ENCODE data around the gene SMARCC2.

The SMARCC2 gene

DNA sequence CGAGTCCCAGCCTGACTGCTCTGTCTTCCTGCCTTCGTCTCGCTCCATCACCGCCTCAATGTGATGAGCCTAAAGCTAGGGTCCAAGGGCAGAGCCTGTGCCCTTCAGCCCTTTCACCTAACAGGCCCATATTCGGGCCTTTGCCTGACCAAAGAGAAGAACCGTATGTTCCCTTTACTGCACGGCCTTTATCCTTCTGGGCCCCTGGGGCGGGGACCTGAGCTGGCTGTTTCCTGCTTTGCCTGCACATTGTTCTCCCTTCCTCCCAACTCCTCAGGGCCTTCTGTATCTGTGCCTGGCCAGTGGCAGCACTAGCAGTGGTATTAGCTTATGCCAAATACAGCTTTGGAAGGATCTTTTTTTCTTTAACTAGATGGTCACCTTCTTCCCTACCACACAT, 45.4 kb downstream of the SMARCC2 start:
- H3K9me3 ChIP-seq (ENCODE audit: severe bottlenecking) = no peaks in the 10 kb centered on the region
- no peak overlapping the region for H3K27ac ChIP-seq
- H3K27me3 ChIP-seq (ENCODE audit: insufficient read depth, low read depth, severe bottlenecking) = no peaks in the 10 kb centered on the region
- TF ChIP-seq, protein P1, sequence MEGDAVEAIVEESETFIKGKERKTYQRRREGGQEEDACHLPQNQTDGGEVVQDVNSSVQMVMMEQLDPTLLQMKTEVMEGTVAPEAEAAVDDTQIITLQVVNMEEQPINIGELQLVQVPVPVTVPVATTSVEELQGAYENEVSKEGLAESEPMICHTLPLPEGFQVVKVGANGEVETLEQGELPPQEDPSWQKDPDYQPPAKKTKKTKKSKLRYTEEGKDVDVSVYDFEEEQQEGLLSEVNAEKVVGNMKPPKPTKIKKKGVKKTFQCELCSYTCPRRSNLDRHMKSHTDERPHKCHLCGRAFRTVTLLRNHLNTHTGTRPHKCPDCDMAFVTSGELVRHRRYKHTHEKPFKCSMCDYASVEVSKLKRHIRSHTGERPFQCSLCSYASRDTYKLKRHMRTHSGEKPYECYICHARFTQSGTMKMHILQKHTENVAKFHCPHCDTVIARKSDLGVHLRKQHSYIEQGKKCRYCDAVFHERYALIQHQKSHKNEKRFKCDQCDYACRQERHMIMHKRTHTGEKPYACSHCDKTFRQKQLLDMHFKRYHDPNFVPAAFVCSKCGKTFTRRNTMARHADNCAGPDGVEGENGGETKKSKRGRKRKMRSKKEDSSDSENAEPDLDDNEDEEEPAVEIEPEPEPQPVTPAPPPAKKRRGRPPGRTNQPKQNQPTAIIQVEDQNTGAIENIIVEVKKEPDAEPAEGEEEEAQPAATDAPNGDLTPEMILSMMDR (IDR thresholded peaks at IDR 0.05; ENCODE audit: low read depth, low read length) = no peak
- no peak for DNase-seq
- peaks cover 42% of the 10 kb centered on the region for H3K36me3 ChIP-seq
- H3K4me3 ChIP-seq (ENCODE audit: low read depth, low read length) = no peak overlapping the region

DNA sequence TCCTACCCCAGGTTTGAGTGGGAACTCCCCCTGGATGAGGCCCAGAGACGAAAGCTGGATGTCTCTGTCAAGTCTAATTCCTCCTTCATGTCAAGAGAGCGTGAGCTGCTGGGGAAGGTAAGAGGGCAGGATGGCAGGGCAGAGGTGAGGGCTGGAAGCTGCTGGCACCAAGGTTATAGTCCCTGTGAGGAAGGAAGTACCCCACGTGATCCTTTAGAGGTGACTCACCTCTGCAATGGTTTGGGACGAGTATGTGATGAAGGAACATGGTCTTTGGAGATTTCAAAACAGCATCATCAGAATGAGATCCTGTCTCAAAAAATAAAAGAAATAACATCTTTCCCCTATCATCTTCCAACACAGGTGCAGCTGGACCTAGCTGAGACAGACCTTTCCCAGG, 46.1 kb downstream of the SMARCC2 start:
- DNase-seq = no peak
- Histone ChIP-seq H3K27ac (no peak overlapping the region), H3K9me3 (ENCODE audit: severe bottlenecking) (no peaks in the 10 kb centered on the region), H3K36me3 (peaks cover 49% of the 10 kb centered on the region), H3K4me3 (ENCODE audit: low read depth, low read length) (no peak overlapping the region), H3K27me3 (ENCODE audit: insufficient read depth, low read depth, severe bottlenecking) (no peaks in the 10 kb centered on the region)
- TF ChIP-seq, protein P1 (IDR thresholded peaks at IDR 0.05; ENCODE audit: low read depth, low read length) = no peak

DNA sequence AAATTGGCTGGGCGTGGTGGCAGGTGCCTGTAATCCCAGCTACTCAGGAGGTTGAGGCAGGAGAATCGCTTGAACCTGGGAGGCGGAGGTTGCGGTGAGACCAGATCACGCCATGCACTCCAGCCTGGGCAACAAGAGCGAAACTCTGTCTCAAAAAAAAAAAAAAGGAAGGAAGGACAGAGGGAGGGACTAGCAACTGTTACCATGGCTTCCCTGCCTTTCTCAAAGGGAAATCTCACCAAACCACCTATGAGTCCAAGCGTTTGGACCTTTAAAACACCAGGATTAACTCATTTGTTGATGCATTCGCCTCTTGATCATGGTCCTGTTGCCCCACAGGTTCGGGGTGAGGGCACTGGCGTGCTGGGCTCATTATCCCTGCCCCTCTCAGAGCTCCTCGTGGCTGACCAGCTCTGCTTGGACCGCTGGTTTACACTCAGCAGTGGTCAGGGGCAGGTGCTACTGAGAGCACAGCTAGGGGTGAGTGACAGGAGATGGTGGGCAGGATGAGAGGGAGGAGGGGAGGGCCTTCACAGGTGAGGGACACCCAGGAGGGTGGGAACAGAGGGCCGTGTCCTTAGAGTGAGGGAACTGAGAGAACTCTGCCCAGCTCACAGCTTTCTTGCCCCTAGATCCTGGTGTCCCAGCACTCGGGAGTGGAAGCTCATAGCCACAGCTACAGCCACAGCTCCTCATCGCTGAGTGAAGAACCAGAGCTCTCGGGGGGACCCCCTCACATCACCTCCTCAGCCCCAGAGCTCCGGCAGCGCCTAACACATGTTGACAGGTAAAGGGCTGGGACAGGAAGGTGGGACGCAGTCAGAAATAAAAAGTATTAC, 47.1 kb downstream of the SMARCC2 start:
- Histone ChIP-seq H3K27ac (no peak overlapping the region), H3K36me3 (peaks cover 59% of the 10 kb centered on the region), H3K9me3 (ENCODE audit: severe bottlenecking) (no peaks in the 10 kb centered on the region), H3K4me3 (ENCODE audit: low read depth, low read length) (no peak overlapping the region), H3K27me3 (ENCODE audit: insufficient read depth, low read depth, severe bottlenecking) (no peaks in the 10 kb centered on the region)
- DNase-seq = no peak
- TF ChIP-seq, protein P1 (IDR thresholded peaks at IDR 0.05; ENCODE audit: low read depth, low read length) = no peak

DNA sequence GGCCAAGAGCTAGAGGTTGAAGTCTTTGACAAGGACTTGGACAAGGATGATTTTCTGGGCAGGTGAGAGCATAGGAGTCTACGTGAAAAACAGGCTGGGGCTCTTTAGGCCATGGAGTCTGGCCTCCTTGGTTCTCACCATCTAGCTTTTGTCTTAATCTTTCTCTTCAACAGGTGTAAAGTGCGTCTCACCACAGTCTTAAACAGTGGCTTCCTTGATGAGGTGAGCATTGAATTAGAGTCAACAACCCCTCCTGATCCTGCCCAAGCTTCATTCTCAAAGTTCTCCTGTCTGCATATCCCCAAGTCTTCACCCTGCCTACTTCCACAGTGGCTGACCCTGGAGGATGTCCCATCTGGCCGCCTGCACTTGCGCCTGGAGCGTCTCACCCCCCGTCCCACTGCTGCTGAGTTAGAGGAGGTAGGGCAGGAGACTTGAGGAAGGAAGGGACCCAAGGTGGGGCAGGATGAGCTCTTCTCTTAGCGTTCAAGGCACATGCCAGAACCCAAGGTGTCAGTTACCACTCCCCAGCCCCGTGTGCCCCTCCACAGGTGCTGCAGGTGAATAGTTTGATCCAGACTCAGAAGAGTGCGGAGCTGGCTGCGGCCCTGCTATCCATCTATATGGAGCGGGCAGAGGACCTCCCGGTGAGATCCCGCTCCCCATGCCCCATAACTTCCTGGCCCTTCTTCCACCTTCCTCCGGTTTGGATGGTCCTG, 51.3 kb downstream of the SMARCC2 start:
- TF ChIP-seq, protein P1 (IDR thresholded peaks at IDR 0.05; ENCODE audit: low read depth, low read length) = no peak
- H3K27me3 ChIP-seq (ENCODE audit: insufficient read depth, low read depth, severe bottlenecking) = no peaks in the 10 kb centered on the region
- no peak overlapping the region for H3K27ac ChIP-seq
- peaks cover 66% of the 10 kb centered on the region for H3K36me3 ChIP-seq
- no peak for DNase-seq
- no peak overlapping the region for H3K4me3 ChIP-seq (ENCODE audit: low read depth, low read length)
- no peaks in the 10 kb centered on the region for H3K9me3 ChIP-seq (ENCODE audit: severe bottlenecking)

DNA sequence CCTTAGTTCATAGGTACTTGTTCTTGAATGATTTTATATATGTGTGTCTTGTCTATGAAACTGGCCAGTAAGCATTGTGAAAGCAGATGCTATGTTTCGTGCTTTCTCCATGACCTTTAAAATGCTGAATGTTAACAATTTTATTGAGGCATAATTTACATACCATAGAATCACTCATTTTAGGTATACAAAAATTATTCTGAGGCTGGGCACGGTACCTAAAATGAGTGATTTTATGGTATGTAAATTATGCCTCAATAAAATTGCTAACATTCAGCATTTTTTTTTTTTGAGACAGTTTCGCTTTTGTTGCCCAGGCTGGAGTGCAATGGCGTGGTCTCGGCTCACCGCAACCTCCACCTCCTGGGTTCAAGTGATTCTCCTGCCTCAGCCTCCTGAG, 54.4 kb downstream of the SMARCC2 start:
- peaks cover 75% of the 10 kb centered on the region for H3K36me3 ChIP-seq
- H3K27ac ChIP-seq = no peak overlapping the region
- H3K4me3 ChIP-seq (ENCODE audit: low read depth, low read length) = no peak overlapping the region
- TF ChIP-seq, protein P1 (IDR thresholded peaks at IDR 0.05; ENCODE audit: low read depth, low read length) = no peak
- no peaks in the 10 kb centered on the region for H3K27me3 ChIP-seq (ENCODE audit: insufficient read depth, low read depth, severe bottlenecking)
- DNase-seq = no peak
- no peaks in the 10 kb centered on the region for H3K9me3 ChIP-seq (ENCODE audit: severe bottlenecking)

All from WERI-Rb-1 (cell line).